GM12892 (cell line): Measurements from ENCODE around the gene DENND2A.
"Not testable (repeated sequence)": the region's sequence is repeated elsewhere in the genome, so short reads cannot be mapped to it uniquely, and the experiment has no call there.

Experiments used
- POLR2A ChIP-seq: IDR thresholded peaks from 2 replicates; pipeline ENCODE4 v1.6.1; 2011; ENCODE audit warnings: low read depth, low read length, control low read depth
- POLR2AphosphoS5 ChIP-seq: IDR thresholded peaks from 2 replicates; pipeline ENCODE4 v1.6.1; 2011; ENCODE audit warnings: low read depth, low read length, control low read depth

- not testable (repeated sequence) for TF ChIP-seq POLR2AphosphoS5, POLR2A
Observed at GRCh38 chr7:140565761-140566160, 74.9 kb downstream of the DENND2A start.
